IMR-90 (cell line): ENCODE results near the gene FAM162A.

ENCODE experiments used
- BHLHE40 ChIP-seq: fragments of 150-350 bp; IDR thresholded peaks from 2 replicates; pipeline ENCODE4 v1.6.1; 2016; ENCODE audit warnings: mild to moderate bottlenecking, low read depth, low read length
- CEBPB ChIP-seq: IDR thresholded peaks from 2 replicates; pipeline ENCODE4 v1.6.1; 2012; ENCODE audit warnings: low read depth, low read length, improper control_type of control experiment
- CHD1 ChIP-seq: IDR thresholded peaks from 2 replicates; pipeline ENCODE4 v1.6.1; 2012; ENCODE audit warnings: low read depth, low read length, improper control_type of control experiment
- FOS ChIP-seq: fragments of 150-350 bp; IDR thresholded peaks from 2 replicates; pipeline ENCODE4 v1.6.1; 2016; ENCODE audit warnings: low read depth, low read length
- MXI1 ChIP-seq: IDR thresholded peaks from 2 replicates; pipeline ENCODE4 v1.6.1; 2012; ENCODE audit warnings: low read depth, mild to moderate bottlenecking, low read length, moderate library complexity, borderline replicate concordance
- NFE2L2 ChIP-seq: fragments of 150-350 bp; IDR thresholded peaks from 2 replicates; pipeline ENCODE4 v1.6.1; 2016; ENCODE audit warnings: low read depth, mild to moderate bottlenecking, low read length
- POLR2A ChIP-seq: IDR thresholded peaks from 2 replicates; pipeline ENCODE4 v1.6.1; 2012; ENCODE audit warnings: mild to moderate bottlenecking, low read depth, low read length
- RCOR1 ChIP-seq: IDR thresholded peaks from 2 replicates; pipeline ENCODE4 v1.6.1; 2012; ENCODE audit warnings: mild to moderate bottlenecking, low read length, improper control_type of control experiment; ENCODE audit not compliant: insufficient replicate concordance
- RFX5 ChIP-seq: IDR thresholded peaks from 2 replicates; pipeline ENCODE4 v1.8.0; 2012; ENCODE audit warnings: low read depth, mild to moderate bottlenecking, low read length, moderate library complexity
- SMC3 ChIP-seq: fragments of 150-350 bp; IDR thresholded peaks from 2 replicates; pipeline ENCODE4 v1.6.1; 2016; ENCODE audit warnings: low read depth, mild to moderate bottlenecking, antibody characterized with exemption, low read length, moderate library complexity
- USF2 ChIP-seq: fragments of 150-350 bp; IDR thresholded peaks from 2 replicates; pipeline ENCODE4 v1.6.1; 2017; ENCODE audit warnings: mild to moderate bottlenecking, antibody characterized with exemption, low read length, low read depth
- TF ChIP-seq, protein P1 (sequence below): fragments of 150-350 bp; IDR thresholded peaks from 2 replicates; pipeline ENCODE4 v1.6.1; 2016; ENCODE audit warnings: low read depth, mild to moderate bottlenecking, low read length, moderate library complexity, borderline replicate concordance
- TF ChIP-seq, protein P2 (sequence below): conservative IDR thresholded peaks from 2 replicates; pipeline ENCODE4 v1.5.1; 2012; ENCODE audit warnings: mild to moderate bottlenecking, low read depth, low read length, improper control_type of control experiment

DNA sequence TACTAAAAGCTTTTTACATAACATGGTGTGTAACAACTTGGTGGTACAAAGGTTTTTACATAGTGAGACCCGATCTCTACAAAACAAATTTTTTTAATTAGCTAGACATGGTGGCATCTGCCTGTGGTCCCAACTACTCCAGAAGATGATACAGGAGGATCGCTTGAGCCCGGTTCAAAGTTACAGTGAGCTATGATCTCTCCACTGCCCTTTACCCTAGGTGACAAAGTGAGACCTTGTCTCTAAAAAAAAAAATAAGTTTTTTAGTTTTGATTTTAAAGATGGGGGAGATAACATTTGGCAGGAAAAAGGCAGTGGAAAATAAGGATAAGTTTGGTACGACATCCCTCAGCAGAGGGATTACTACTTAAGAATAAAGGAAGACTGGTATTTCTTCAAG, 5.9 kb downstream of the FAM162A start:
- TF ChIP-seq SMC3 (no peak), CEBPB (no peak), CHD1 (no peak), POLR2A (no peak), NFE2L2 (no peak), USF2 (no peak), BHLHE40 (no peak), RFX5 (no peak), RCOR1 (no peak), MXI1 (no peak), FOS (no peak)
- TF ChIP-seq, protein P1, sequence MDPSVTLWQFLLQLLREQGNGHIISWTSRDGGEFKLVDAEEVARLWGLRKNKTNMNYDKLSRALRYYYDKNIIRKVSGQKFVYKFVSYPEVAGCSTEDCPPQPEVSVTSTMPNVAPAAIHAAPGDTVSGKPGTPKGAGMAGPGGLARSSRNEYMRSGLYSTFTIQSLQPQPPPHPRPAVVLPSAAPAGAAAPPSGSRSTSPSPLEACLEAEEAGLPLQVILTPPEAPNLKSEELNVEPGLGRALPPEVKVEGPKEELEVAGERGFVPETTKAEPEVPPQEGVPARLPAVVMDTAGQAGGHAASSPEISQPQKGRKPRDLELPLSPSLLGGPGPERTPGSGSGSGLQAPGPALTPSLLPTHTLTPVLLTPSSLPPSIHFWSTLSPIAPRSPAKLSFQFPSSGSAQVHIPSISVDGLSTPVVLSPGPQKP, result no peak
- TF ChIP-seq, protein P2, sequence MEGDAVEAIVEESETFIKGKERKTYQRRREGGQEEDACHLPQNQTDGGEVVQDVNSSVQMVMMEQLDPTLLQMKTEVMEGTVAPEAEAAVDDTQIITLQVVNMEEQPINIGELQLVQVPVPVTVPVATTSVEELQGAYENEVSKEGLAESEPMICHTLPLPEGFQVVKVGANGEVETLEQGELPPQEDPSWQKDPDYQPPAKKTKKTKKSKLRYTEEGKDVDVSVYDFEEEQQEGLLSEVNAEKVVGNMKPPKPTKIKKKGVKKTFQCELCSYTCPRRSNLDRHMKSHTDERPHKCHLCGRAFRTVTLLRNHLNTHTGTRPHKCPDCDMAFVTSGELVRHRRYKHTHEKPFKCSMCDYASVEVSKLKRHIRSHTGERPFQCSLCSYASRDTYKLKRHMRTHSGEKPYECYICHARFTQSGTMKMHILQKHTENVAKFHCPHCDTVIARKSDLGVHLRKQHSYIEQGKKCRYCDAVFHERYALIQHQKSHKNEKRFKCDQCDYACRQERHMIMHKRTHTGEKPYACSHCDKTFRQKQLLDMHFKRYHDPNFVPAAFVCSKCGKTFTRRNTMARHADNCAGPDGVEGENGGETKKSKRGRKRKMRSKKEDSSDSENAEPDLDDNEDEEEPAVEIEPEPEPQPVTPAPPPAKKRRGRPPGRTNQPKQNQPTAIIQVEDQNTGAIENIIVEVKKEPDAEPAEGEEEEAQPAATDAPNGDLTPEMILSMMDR, result no peak
